ENCODE data around the gene RNASEH2A.

The RNASEH2A gene

GRCh38 chr19:12858041-12858928 is 51.9 kb downstream of the RNASEH2A start:
- Mint-ChIP-seq H3K36me3 (no peaks in the 10 kb centered on the region), H3K4me3 (no peak overlapping the region), H3K9me3 (no peaks in the 10 kb centered on the region), H3K27me3 (peaks cover 19% of the 10 kb centered on the region), H3K27ac (no peak overlapping the region), H3K4me1 (no peaks in the 10 kb centered on the region)
- no peak for DNase-seq
- CTCF ChIA-PET: interaction anchor here (0.6 to 1.5 kb wide), 5 partner anchors 10 to 124 kb away, joined by 3 to 4 read pairs (median 3); no protein-coding TSS in a partner anchor

GRCh38 chr19:12859546-12859945 is 53.2 kb downstream of the RNASEH2A start:
- Mint-ChIP-seq H3K9me3 (no peaks in the 10 kb centered on the region), H3K27ac (no peak overlapping the region), H3K36me3 (no peaks in the 10 kb centered on the region), H3K27me3 (peaks cover 25% of the 10 kb centered on the region), H3K4me1 (no peaks in the 10 kb centered on the region), H3K4me3 (no peak overlapping the region)
- CTCF ChIA-PET: no interaction called here
- DNase-seq: no peak
